BLaER1 treated with 17β-estradiol and CSF1 and Interleukin-3, amounts not matched to agents 10 nM and 100 nM (cell line): ENCODE results near the gene SPTSSA.
"Not testable (repeated sequence)": the region's sequence is repeated elsewhere in the genome, so short reads cannot be mapped to it uniquely, and the experiment has no call there.

ENCODE experiments used
- H3K27ac ChIP-seq, 11 experiments: shearing (Covaris generic); formaldehyde crosslinking; 2 replicates each; pipeline ENCODE4 v1.8.1; 2022
- H3K27me3 ChIP-seq, 11 experiments: shearing (Covaris generic); formaldehyde crosslinking; 2 replicates each; pipeline ENCODE4 v1.8.1; 2022
- H3K36me3 ChIP-seq, 11 experiments: shearing (Covaris generic); formaldehyde crosslinking; 2 replicates each; pipeline ENCODE4 v1.8.1; 2022
- H3K4me1 ChIP-seq, 10 experiments: shearing (Covaris generic); formaldehyde crosslinking; 2 replicates each; pipeline ENCODE4 v1.8.1; 2022
- H3K4me2 ChIP-seq, 11 experiments: shearing (Covaris generic); formaldehyde crosslinking; 2 replicates each; pipeline ENCODE4 v1.8.1; 2022
- H3K4me3 ChIP-seq, 10 experiments: shearing (Covaris generic); formaldehyde crosslinking; 2 replicates each; pipeline ENCODE4 v1.8.1; 2022
- H3K9ac ChIP-seq, 11 experiments: shearing (Covaris generic); formaldehyde crosslinking; 2 replicates each; pipeline ENCODE4 v1.8.1; 2022
- H3K9me3 ChIP-seq, 11 experiments: shearing (Covaris generic); formaldehyde crosslinking; replicated peaks in 1 of 11; 2 replicates each; pipeline ENCODE4 v1.8.1; 2022
- H4K20me1 ChIP-seq, 11 experiments: shearing (Covaris generic); formaldehyde crosslinking; 2 replicates each; pipeline ENCODE4 v1.8.1; 2022
- Cebpa-rat ChIP-seq, 11 experiments: shearing (Covaris generic); IDR thresholded peaks; 2 replicates each; pipeline ENCODE4 v1.8.1; 2022

SPTSSA gene, protein sequence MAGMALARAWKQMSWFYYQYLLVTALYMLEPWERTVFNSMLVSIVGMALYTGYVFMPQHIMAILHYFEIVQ

DNA sequence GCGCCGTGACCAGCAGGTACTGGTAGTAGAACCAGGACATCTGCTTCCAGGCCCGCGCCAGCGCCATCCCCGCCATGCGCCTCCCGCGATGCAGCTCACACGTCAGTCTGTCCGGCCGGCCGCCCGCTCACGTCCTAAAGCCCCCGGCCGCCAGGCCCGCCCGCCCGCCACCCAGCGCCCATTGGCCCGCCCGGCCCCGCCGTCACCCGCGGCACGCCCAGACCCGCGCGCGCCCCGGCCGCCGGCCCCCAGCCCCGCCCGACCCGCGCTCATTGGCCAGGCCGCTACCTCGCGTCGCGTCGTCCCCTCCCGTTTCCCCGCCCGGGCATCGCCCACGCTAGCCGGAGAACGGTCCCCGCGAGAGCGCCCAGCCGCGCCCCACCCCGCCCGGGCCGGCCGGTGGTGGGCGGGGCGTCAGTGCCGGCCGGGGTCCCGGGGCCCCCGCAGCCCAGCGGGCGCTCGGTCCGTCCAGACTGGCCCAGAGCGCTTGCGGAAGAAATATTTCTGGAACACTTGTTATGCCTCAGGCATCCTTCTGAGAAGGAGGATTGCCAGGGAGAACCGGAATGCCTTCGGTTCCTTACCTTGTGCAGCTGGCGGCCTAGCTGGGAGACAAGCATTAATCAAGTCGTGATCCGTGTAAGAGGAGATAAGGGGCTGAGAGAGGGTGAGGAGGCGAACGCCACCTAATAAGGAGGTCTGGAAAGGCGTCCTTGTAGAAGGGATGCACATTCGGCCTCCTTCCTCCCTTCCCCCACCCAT is at the start of gene SPTSSA:
Gene SPTSSA (minus strand): TSS at position 109 of the 762 bp plus-strand sequence. CDS start 33 bp downstream, at position 76.
- Histone ChIP-seq H3K9ac (peak within 1 kb of the TSS; percentile 81 to 94 (median 91)), H3K4me3 (peak within 1 kb of the TSS; percentile 67 to 87 (median 80)), H3K27ac (peak within 1 kb of the TSS; percentile 70 to 92 (median 86)), H3K4me2 (peak within 1 kb of the TSS; percentile 80 to 93 (median 89)), H3K27me3 (no peaks in the 10 kb centered on the region), H3K9me3 (no peaks in the 10 kb centered on the region), H3K4me1 (peaks cover 23 to 45% (median 33%) of the 10 kb centered on the region in 10 experiments), H3K36me3 (peaks cover 0 to 11% (median 5%) of the 10 kb centered on the region in 11 experiments; a peak in 14 of 22 replicates), H4K20me1 (peaks cover 8 to 42% (median 32%) of the 10 kb centered on the region in 11 experiments; a peak in 19 of 22 replicates)
- TF ChIP-seq Cebpa-rat (IDR thresholded peaks at IDR 0.05) = no peak

DNA sequence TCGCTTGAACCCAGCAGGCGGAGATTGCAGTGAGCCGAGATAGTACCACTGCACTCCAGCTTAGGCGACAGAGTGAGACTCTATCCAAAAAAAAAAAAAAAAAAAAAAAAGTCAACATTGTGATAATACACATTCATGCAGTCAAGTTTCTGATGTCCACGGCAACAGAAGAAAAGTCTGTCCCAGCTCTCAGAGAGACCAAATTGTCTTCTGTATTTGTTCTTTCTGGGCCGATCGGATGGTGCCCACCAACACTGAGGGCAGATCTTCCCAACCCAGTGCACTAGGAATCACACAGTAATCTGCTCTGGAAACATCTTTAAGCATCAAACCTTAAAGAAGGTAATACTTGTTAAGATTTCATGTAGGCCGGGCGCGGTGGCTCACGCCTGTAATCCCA is 45.8 kb upstream of the SPTSSA start:
- Histone ChIP-seq H3K36me3 (no peaks in the 10 kb centered on the region), H3K4me3 (no peak overlapping the region), H4K20me1 (no peaks in the 10 kb centered on the region; a peak in 1 of 22 replicates), H3K27me3 (no peaks in the 10 kb centered on the region), H3K9ac (no peak overlapping the region), H3K27ac (no peak overlapping the region), H3K4me1 (peaks cover 0 to 6% (median 0%) of the 10 kb centered on the region in 10 experiments; a peak in 3 of 20 replicates), H3K4me2 (no peak overlapping the region), H3K9me3 (no peaks in the 10 kb centered on the region)
- TF ChIP-seq Cebpa-rat (IDR thresholded peaks at IDR 0.05) = no peak

DNA sequence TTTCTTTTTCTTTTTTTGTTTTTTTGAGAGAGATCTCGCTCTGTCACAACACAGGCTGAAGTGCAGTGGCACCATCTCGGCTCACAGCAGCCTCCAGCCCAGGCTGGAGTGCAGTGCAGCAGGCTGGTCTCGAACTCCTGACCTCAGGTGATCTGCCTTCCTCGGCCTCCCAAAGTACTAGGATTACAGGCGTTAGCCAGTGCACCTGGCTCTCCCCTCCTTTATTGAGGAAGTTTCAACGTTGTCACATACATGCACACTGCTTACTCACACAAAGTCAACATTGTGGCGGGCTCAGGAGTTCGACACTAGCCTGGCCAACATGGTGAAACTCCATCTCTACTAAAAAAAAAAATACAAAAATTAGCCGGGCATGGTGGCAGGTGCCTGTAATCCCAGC is 45.4 kb upstream of the SPTSSA start:
- Histone ChIP-seq H3K9me3 (no peaks in the 10 kb centered on the region), H3K27me3 (no peaks in the 10 kb centered on the region), H4K20me1 (no peaks in the 10 kb centered on the region; a peak in 1 of 22 replicates), H3K4me1 (peaks cover 0 to 10% (median 0%) of the 10 kb centered on the region in 10 experiments; a peak in 3 of 20 replicates), H3K36me3 (no peaks in the 10 kb centered on the region), H3K27ac (no peak overlapping the region), H3K9ac (no peak overlapping the region), H3K4me2 (no peak overlapping the region), H3K4me3 (no peak overlapping the region)
- no peak for TF ChIP-seq Cebpa-rat (IDR thresholded peaks at IDR 0.05)

DNA sequence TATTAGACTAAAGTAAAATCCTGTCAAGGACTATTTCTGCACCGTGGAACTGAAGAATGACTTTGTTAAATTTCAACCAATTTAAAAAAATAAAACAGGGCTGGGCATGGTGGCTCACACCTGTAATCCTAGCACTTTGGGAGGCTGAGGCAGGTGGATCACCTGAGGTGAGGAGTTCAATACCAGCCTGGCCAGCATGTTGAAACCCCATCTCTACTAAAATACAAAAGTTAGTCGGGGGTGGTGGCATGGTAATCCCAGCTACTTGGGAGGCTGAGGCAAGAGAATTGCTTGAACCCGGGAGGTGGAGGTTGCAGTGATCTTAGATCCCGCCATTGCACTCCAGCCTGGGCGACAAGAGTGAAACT is 43.1 kb upstream of the SPTSSA start:
- not testable (repeated sequence) for H3K4me3 ChIP-seq, H3K27ac ChIP-seq, H3K36me3 ChIP-seq, H4K20me1 ChIP-seq, H3K9me3 ChIP-seq, H3K9ac ChIP-seq, H3K27me3 ChIP-seq, H3K4me2 ChIP-seq
- peaks cover 0 to 12% (median 0%) of the 10 kb centered on the region in 10 experiments; a peak in 3 of 20 replicates for H3K4me1 ChIP-seq

DNA sequence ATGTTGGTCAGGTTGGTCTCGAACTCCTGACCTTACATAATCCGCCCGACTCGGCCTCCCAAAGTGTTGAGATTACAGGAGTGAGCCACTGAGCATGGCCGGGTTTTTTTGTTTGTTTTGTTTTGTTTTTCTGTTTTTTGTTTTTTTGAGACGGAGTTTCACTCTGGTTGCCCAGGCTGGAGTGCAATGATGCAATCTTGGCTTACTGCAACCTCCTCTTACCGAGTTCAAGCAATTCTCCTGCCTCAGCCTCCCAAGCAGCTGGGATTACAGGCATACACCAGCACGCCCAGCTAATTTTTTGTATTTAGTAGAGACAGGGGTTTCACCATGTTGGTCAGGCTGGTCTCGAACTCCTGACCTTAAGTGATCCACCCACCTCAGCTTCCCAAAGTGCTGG is 42.0 kb upstream of the SPTSSA start:
- H4K20me1 ChIP-seq, H3K9me3 ChIP-seq, H3K4me3 ChIP-seq, H3K4me2 ChIP-seq, H3K9ac ChIP-seq, H3K27me3 ChIP-seq, H3K36me3 ChIP-seq, H3K27ac ChIP-seq: not testable (repeated sequence)
- peaks cover 0 to 12% (median 0%) of the 10 kb centered on the region in 10 experiments; a peak in 3 of 20 replicates for H3K4me1 ChIP-seq

DNA sequence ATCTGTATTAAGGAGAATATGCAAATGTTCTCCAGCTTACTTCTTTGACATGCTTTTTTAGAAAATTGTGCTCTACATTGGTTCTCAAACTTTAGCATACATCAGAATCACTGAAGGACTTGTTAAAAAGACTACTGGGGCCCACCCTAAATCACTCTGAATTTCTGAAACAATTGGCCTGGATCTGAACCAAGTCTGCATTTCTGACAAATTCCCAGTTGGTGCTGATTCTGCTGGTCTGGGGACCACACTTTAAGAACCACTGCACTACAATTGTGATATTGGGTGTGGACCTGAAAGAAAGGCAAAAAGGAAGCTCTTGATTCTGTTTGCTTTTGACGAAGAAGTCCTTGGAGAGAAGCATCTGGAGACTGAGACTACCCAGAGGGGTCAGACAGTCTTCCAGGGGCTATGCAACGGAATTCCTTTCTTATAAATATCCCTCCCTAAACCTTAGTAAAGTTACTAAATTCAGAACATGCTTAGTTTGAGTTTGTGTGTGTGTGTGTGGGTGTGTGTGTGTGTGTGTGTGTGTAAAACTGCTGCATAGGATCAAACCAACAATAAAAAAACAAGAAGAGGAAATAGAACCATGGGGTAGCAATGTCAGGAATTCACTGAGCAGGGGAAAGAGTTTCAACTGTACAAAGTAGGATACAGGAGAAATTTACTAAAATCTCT is 40.6 kb upstream of the SPTSSA start:
- Histone ChIP-seq H3K4me3 (no peak overlapping the region), H3K9me3 (no peaks in the 10 kb centered on the region), H3K36me3 (no peaks in the 10 kb centered on the region), H3K27me3 (no peaks in the 10 kb centered on the region), H3K4me2 (peak overlapping the region in 2 of 11 experiments; percentile 24 to 29; a peak in 3 of 22 replicates), H3K27ac (no peak overlapping the region), H3K9ac (no peak overlapping the region), H3K4me1 (peaks cover 0 to 12% (median 0%) of the 10 kb centered on the region in 10 experiments; a peak in 3 of 20 replicates), H4K20me1 (no peaks in the 10 kb centered on the region)
- no peak for TF ChIP-seq Cebpa-rat (IDR thresholded peaks at IDR 0.05)

GRCh38 chr14:34502001-34502400 is 40.0 kb upstream of the SPTSSA start:
- Histone ChIP-seq H4K20me1 (no peaks in the 10 kb centered on the region), H3K9ac (no peak overlapping the region), H3K9me3 (no peaks in the 10 kb centered on the region), H3K4me3 (no peak overlapping the region), H3K27ac (no peak overlapping the region), H3K4me2 (no peak overlapping the region), H3K36me3 (no peaks in the 10 kb centered on the region), H3K27me3 (no peaks in the 10 kb centered on the region), H3K4me1 (peaks cover 0 to 12% (median 0%) of the 10 kb centered on the region in 10 experiments; a peak in 3 of 20 replicates)
- TF ChIP-seq Cebpa-rat (IDR thresholded peaks at IDR 0.05) = no peak

DNA sequence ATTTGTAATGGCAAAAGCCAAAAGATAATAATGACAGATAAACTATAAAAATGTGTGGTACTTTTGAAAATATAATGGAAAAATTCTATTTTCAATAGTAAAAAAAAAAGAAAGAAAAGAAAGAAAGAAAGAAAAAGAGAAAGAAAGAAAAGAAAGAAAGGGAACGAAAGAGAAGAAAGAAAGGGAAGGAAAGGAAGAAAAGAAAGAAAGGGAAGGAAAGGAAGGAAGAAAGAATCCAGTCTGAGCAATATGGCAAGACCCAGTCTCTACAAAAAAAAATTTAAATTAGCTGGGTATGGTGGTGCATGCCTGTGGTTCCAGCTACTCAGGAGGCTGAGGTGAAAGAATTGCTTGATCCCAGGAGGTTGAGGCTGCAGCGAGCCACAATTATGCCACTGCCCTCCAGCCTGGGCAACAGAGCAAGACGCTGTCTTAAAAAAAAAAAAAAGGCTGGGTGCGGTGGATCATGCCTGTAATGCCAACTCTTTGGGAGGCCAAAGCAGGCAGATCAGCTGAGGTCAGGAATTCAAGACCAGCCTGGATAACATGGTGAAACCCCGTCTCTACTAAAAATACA is 39.1 kb upstream of the SPTSSA start:
- Histone ChIP-seq H3K9me3 (no peaks in the 10 kb centered on the region), H3K27me3 (no peaks in the 10 kb centered on the region), H3K36me3 (no peaks in the 10 kb centered on the region), H3K9ac (no peak overlapping the region), H3K4me1 (peaks cover 0 to 12% (median 0%) of the 10 kb centered on the region in 10 experiments; a peak in 3 of 20 replicates), H4K20me1 (no peaks in the 10 kb centered on the region), H3K4me3 (no peak overlapping the region), H3K4me2 (no peak overlapping the region), H3K27ac (no peak overlapping the region)
- no peak for TF ChIP-seq Cebpa-rat (IDR thresholded peaks at IDR 0.05)

- H3K9me3 ChIP-seq = no peaks in the 10 kb centered on the region
- no peak overlapping the region for H3K27ac ChIP-seq
- peaks cover 0 to 12% (median 0%) of the 10 kb centered on the region in 10 experiments; a peak in 3 of 20 replicates for H3K4me1 ChIP-seq
- no peak overlapping the region for H3K4me3 ChIP-seq
- TF ChIP-seq Cebpa-rat (IDR thresholded peaks at IDR 0.05) = no peak
- no peaks in the 10 kb centered on the region for H4K20me1 ChIP-seq
- H3K4me2 ChIP-seq = no peak overlapping the region
- H3K36me3 ChIP-seq = no peaks in the 10 kb centered on the region
- no peak overlapping the region for H3K9ac ChIP-seq
- no peaks in the 10 kb centered on the region for H3K27me3 ChIP-seq
Measured at GRCh38 chr14:34498684-34499412, 36.8 kb upstream of the SPTSSA start.
